Common myeloid progenitor, CD34-positive (primary cell): Measurements from ENCODE around the gene MFRP.

Experiments used
- CTCF ChIA-PET: fragments of 350-600 bp; sonication (Branson Sonifier 250); formaldehyde crosslinking; loops from one replicate; lab custom pipeline; 2021; ENCODE audit warnings: antibody characterized with exemption; lab: Charles Lee
- POLR2A ChIA-PET: fragments of 350-600 bp; sonication (Branson Sonifier 250); formaldehyde crosslinking; loops from one replicate; lab custom pipeline; 2021; ENCODE audit warnings: antibody characterized with exemption; lab: Charles Lee
- DNase-seq, 3 donors: peaks; one replicate each; pipeline versions ENCODE4 v3.0.0 to v3.0.0-alpha.2; 2013
- H3K27ac ChIP-seq, 2 experiments: 1 replicate in 1 of 2; 2 replicates in 1 of 2; pipeline ENCODE4 v1.7.0; 2013; ENCODE audit warnings: inconsistent platforms in 2 of 2, low read length in 2 of 2, mild to moderate bottlenecking in 2 of 2, low read depth in 1 of 2, moderate library complexity in 1 of 2; ENCODE audit not compliant: severe bottlenecking in 2 of 2, insufficient read depth in 1 of 2, poor library complexity in 1 of 2
- H3K27me3 ChIP-seq, 5 experiments: replicated peaks in 2 of 5; 1 replicate in 3 of 5; 2 replicates in 2 of 5; pipeline versions ENCODE4 v1.6.1 to v1.7.0; 2013; ENCODE audit warnings: low read length in 4 of 5, mild to moderate bottlenecking in 2 of 5, moderate library complexity in 2 of 5, inconsistent platforms in 1 of 5; ENCODE audit not compliant: insufficient read depth in 5 of 5, control insufficient read depth in 4 of 5
- H3K36me3 ChIP-seq, 4 experiments: 1 replicate in 2 of 4; 2 replicates in 2 of 4; pipeline versions ENCODE4 v1.6.1 to v1.7.0; 2013; ENCODE audit warnings: low read length in 3 of 4, control low read depth in 1 of 4, mild to moderate bottlenecking in 1 of 4; ENCODE audit not compliant: control insufficient read depth in 4 of 4, insufficient read depth in 4 of 4
- H3K4me1 ChIP-seq, 4 experiments: 1 replicate in 3 of 4; 2 replicates in 1 of 4; pipeline versions ENCODE4 v1.6.1 to v1.7.1; 2013; ENCODE audit warnings: low read length in 3 of 4, mild to moderate bottlenecking in 3 of 4, control low read depth in 1 of 4, inconsistent platforms in 1 of 4, moderate library complexity in 1 of 4; ENCODE audit not compliant: control insufficient read depth in 4 of 4, insufficient read depth in 4 of 4; ENCODE audit errors: control extremely low read depth in 1 of 4
- H3K4me3 ChIP-seq, 7 experiments: 1 replicate in 4 of 7; 2 replicates in 3 of 7; pipeline versions ENCODE4 v1.5.1 to v1.7.0; 2013; ENCODE audit warnings: mild to moderate bottlenecking in 7 of 7, low read length in 6 of 7, moderate library complexity in 6 of 7, inconsistent platforms in 2 of 7, low read depth in 2 of 7, control low read depth in 1 of 7; ENCODE audit not compliant: insufficient read depth in 4 of 7, control insufficient read depth in 1 of 7; ENCODE audit errors: extremely low read depth in 1 of 7
- H3K9me3 ChIP-seq, 5 experiments: 1 replicate in 4 of 5; 2 replicates in 1 of 5; pipeline versions ENCODE4 v1.6.1 to v1.7.1; 2013; ENCODE audit warnings: low read length in 4 of 5, mild to moderate bottlenecking in 2 of 5, inconsistent platforms in 1 of 5, low read depth in 1 of 5, moderate library complexity in 1 of 5; ENCODE audit not compliant: control insufficient read depth in 4 of 5, insufficient read depth in 2 of 5; ENCODE audit errors: control extremely low read depth in 1 of 5
- WGBS: methylation state at CpG from one replicate; pipeline ENCODE4 v1.1.5; 2013; ENCODE audit not compliant: insufficient coverage; 5-methylcytosine and 5-hydroxymethylcytosine counted together

The MFRP gene

DNA sequence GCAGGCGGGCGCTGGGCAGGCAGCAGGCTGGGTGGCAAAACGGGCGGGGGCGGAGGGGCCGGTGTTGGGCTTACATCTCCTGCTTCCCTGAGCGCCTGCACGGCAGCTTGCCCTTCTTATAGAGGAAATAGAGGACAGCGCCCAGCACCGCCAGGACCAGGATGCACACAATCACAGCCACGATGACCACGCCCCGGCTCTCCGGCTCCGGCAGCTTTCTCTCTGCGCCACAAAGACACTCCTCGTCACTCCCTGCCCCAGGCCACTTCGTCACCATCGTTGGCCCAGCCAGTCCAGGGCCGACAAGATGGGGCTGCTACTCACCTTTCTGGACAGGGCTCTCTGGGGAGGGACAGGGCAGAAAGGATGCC, 35.8 kb downstream of the MFRP start:
- ChIA-PET CTCF (interaction anchor here (0.6 kb wide), 2 partner anchors 94 to 217 kb away, joined by 3 read pairs; no protein-coding TSS in a partner anchor), POLR2A (no interaction called here)
- no peaks in the 10 kb centered on the region for H3K9me3 ChIP-seq
- peaks cover 0 to 22% (median 16%) of the 10 kb centered on the region in 5 experiments for H3K27me3 ChIP-seq
- WGBS: 91% methylated on average over 20 of the region's 20 CpGs
- H3K4me3 ChIP-seq: no peak overlapping the region
- H3K4me1 ChIP-seq: peaks cover 0 to 13% (median 10%) of the 10 kb centered on the region in 4 experiments
- H3K36me3 ChIP-seq: peaks cover 0 to 8% (median 3%) of the 10 kb centered on the region in 4 experiments
- no peak overlapping the region for H3K27ac ChIP-seq
- no peak for DNase-seq

GRCh38 chr11:119309953-119310681, 36.4 kb downstream of the MFRP start:
- Histone ChIP-seq H3K27ac (no peak overlapping the region), H3K4me1 (peaks cover 0 to 8% (median 4%) of the 10 kb centered on the region in 4 experiments), H3K4me3 (no peak overlapping the region), H3K36me3 (peaks cover 0 to 8% (median 5%) of the 10 kb centered on the region in 4 experiments), H3K9me3 (no peaks in the 10 kb centered on the region), H3K27me3 (peaks cover 0 to 16% (median 10%) of the 10 kb centered on the region in 5 experiments)
- POLR2A ChIA-PET: no interaction called here
- no peak for DNase-seq
- CTCF ChIA-PET: interaction anchor here (0.6 to 4.7 kb wide), 5 partner anchors 12 to 216 kb away, joined by 3 to 25 read pairs (median 4); no protein-coding TSS in a partner anchor
- 96% methylated on average over 12 of the region's 17 CpGs for WGBS

GRCh38 chr11:119309411-119309810, 37.1 kb downstream of the MFRP start:
- Histone ChIP-seq H3K9me3 (no peaks in the 10 kb centered on the region), H3K36me3 (peaks cover 0 to 10% (median 6%) of the 10 kb centered on the region in 4 experiments), H3K4me3 (no peak overlapping the region), H3K4me1 (peaks cover 0 to 6% (median 0%) of the 10 kb centered on the region in 4 experiments), H3K27ac (no peak overlapping the region), H3K27me3 (peaks cover 0 to 9% (median 3%) of the 10 kb centered on the region in 5 experiments)
- WGBS: 98% methylated on average over 8 of the region's 11 CpGs
- ChIA-PET POLR2A (no interaction called here), CTCF (interaction anchor here (1.1 to 4.7 kb wide), 5 partner anchors 12 to 171 kb away, joined by 3 to 25 read pairs (median 4); no protein-coding TSS in a partner anchor)
- DNase-seq: no peak

DNA sequence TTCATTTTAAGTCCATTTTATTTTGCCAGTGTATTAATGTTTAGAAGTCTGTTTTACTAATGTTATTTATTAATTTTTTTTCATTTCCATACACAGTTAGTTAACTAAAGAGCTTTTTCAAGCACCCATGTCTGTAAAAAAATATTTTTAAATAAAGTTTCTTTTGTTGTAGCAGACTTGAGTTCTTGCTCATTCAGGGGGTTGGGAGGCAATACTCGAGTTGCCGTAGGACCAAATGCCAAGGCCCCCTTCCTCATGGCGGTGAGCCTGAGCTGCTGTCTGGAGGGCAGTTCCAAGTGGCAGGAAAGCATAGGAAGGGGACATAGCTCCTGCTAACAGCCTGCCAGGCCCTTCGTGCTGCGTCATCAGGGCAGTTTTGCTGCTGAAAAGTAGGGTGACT, 38.5 kb downstream of the MFRP start:
- ChIA-PET CTCF (interaction anchor here (0.6 to 4.7 kb wide), 5 partner anchors 9 to 1305 kb away, joined by 3 to 25 read pairs (median 5); partner anchors contain the start of gene MCAM), POLR2A (interaction anchor here (1.5 kb wide), 1 partner anchor 11 kb away, joined by 6 read pairs; no protein-coding TSS in a partner anchor)
- H3K4me3 ChIP-seq: no peak overlapping the region
- H3K27ac ChIP-seq: no peak overlapping the region
- peaks cover 0 to 4% (median 0%) of the 10 kb centered on the region in 5 experiments for H3K27me3 ChIP-seq
- 93% methylated on average over 4 of the region's 5 CpGs for WGBS
- H3K4me1 ChIP-seq: peaks cover 0 to 6% (median 0%) of the 10 kb centered on the region in 4 experiments
- DNase-seq: no peak
- peaks cover 5 to 22% (median 17%) of the 10 kb centered on the region in 4 experiments for H3K36me3 ChIP-seq
- no peaks in the 10 kb centered on the region for H3K9me3 ChIP-seq

DNA sequence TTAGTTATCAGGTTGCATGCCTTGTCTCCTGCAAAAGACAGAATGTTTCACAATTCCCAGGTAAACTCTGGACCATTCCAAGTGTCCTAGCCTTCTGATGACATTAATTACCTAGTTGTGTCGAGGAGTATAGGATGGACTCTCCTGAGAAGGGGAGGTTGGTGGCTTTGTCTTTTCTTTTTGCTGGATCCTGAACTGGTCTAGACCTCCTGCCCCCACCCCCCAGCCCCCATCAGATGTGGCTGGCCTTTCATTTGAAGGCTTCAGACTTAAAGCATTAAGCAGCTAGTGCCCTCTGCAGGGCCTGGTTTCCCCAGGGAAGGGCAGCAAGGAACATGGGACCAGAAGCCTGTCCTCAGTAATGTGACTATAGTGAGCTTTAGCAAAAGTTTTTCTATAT, 39.3 kb downstream of the MFRP start:
- POLR2A ChIA-PET: interaction anchor here (1.5 kb wide), 1 partner anchor 11 kb away, joined by 6 read pairs; no protein-coding TSS in a partner anchor
- Histone ChIP-seq H3K4me1 (peaks cover 0 to 6% (median 0%) of the 10 kb centered on the region in 4 experiments), H3K27me3 (peaks cover 0 to under 1% (median 0%) of the 10 kb centered on the region in 5 experiments), H3K4me3 (no peak overlapping the region), H3K9me3 (no peaks in the 10 kb centered on the region), H3K27ac (no peak overlapping the region), H3K36me3 (peaks cover 8 to 28% (median 20%) of the 10 kb centered on the region in 4 experiments)
- DNase-seq: no peak
- CTCF ChIA-PET: interaction anchor here (0.5 to 4.7 kb wide), 5 partner anchors 10 to 300 kb away, joined by 3 to 25 read pairs (median 5); partner anchors contain the start of gene MCAM
- no CpG with 5 or more reads among the region's 1 CpG for WGBS

DNA sequence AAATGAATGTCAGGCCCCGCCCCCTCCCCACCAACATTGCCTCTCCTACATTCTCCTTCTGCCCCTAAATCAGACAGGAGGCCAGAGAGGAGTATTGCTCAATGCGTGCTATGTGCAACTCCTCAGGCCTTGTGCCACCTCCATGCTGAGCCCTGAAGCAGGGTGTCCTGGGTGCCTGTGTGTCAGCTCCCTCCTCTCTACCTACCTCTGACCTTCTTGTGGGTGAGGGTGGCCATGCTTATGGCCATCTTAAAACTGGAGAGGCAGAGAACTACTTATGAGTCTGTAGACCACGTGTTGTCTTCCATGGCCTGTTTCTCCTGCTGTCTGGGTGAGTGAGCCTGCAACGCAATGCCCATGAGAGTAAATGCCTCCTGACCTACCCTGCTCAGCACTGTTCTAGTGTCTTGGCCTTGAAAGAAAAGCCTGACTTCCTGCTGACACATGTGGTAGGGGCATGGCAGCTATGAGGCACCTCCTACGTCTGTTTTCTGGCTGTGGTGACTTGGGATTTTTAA, 40.1 kb downstream of the MFRP start:
- no peaks in the 10 kb centered on the region for H3K9me3 ChIP-seq
- H3K36me3 ChIP-seq: peaks cover 13 to 36% (median 23%) of the 10 kb centered on the region in 4 experiments
- CTCF ChIA-PET: interaction anchor here (0.7 to 4.7 kb wide), 3 partner anchors 11 to 70 kb away, joined by 3 to 25 read pairs (median 20); partner anchors contain the start of gene MCAM
- no peak for DNase-seq
- no peak overlapping the region for H3K4me3 ChIP-seq
- H3K27ac ChIP-seq: no peak overlapping the region
- no peaks in the 10 kb centered on the region for H3K27me3 ChIP-seq
- H3K4me1 ChIP-seq: peaks cover 0 to 6% (median 0%) of the 10 kb centered on the region in 4 experiments
- POLR2A ChIA-PET: no interaction called here
- WGBS: 94% methylated on average over 2 of the region's 5 CpGs
